ENCODE results near the gene DDAH1.

Gene DDAH1

GRCh38 chr1:85334962-85335361, 130.0 kb downstream of the DDAH1 start:
- Histone ChIP-seq H3F3A (ENCODE audit: low read depth) (no peaks in the 10 kb centered on the region), H3K9me2 (replicated peaks; ENCODE audit: low read depth, low read length) (no peaks in the 10 kb centered on the region), H3K9me3 (ENCODE audit: insufficient read depth, low read depth, low read length) (no peaks in the 10 kb centered on the region; the same call in 1 of the 2 replicates), H3K4me2 (ENCODE audit: low read depth, low read length, poor library complexity, severe bottlenecking) (peak overlapping the region; percentile 34), H3K4me1 (ENCODE audit: insufficient read depth, low read length, poor library complexity, severe bottlenecking) (peaks cover 12% of the 10 kb centered on the region), H3K79me2 (ENCODE audit: insufficient read depth, low read length) (no peaks in the 10 kb centered on the region), H3K9ac (ENCODE audit: low read depth, low read length, poor library complexity, severe bottlenecking) (no peak overlapping the region), H3K27me3 (ENCODE audit: insufficient read depth, low read length, poor library complexity, severe bottlenecking) (no peaks in the 10 kb centered on the region), H2AFZ (ENCODE audit: low read length) (no peak overlapping the region), H3K36me3 (ENCODE audit: insufficient read depth, low read length) (no peaks in the 10 kb centered on the region), H3K4me3 (ENCODE audit: low read length, poor library complexity, severe bottlenecking) (no peak overlapping the region), H4K20me1 (ENCODE audit: insufficient read depth, low read length, poor library complexity, severe bottlenecking) (no peaks in the 10 kb centered on the region)
- TF ChIP-seq CTCF (conservative IDR thresholded peaks at IDR 0.05; ENCODE audit: low read length): no peak
- no peak for TF ChIP-seq EZH2phosphoT487 (IDR thresholded peaks at IDR 0.05; ENCODE audit: borderline replicate concordance)

DNA sequence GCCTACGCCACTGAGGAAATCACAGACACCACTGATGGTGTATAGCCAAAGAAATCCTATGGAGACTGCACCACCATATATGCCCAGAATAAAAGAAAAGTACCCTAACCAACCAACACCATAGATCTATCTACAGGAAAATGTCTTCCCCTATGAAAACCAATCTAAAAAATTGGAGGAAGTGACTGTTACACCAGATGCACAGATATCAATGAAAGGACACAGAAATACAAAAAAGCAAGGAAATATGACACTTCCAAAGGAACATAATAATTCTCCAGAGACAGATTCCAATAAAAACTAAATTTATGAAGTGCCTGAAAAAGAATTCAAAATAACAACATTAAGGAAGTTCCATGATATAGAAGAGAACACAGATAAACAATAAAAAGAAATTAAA, 131.8 kb downstream of the DDAH1 start:
- Histone ChIP-seq H3K36me3 (ENCODE audit: insufficient read depth, low read length) (no peaks in the 10 kb centered on the region), H3K9me3 (ENCODE audit: insufficient read depth, low read depth, low read length) (no peaks in the 10 kb centered on the region; the same call in 1 of the 2 replicates), H3K4me2 (ENCODE audit: low read depth, low read length, poor library complexity, severe bottlenecking) (no peak overlapping the region), H3K27me3 (ENCODE audit: insufficient read depth, low read length, poor library complexity, severe bottlenecking) (no peaks in the 10 kb centered on the region), H3K9me2 (replicated peaks; ENCODE audit: low read depth, low read length) (no peaks in the 10 kb centered on the region), H4K20me1 (ENCODE audit: insufficient read depth, low read length, poor library complexity, severe bottlenecking) (no peaks in the 10 kb centered on the region), H2AFZ (ENCODE audit: low read length) (no peak overlapping the region), H3K4me1 (ENCODE audit: insufficient read depth, low read length, poor library complexity, severe bottlenecking) (peaks cover 12% of the 10 kb centered on the region), H3K9ac (ENCODE audit: low read depth, low read length, poor library complexity, severe bottlenecking) (no peak overlapping the region), H3F3A (ENCODE audit: low read depth) (no peaks in the 10 kb centered on the region), H3K79me2 (ENCODE audit: insufficient read depth, low read length) (no peaks in the 10 kb centered on the region), H3K4me3 (ENCODE audit: low read length, poor library complexity, severe bottlenecking) (no peak overlapping the region)
- TF ChIP-seq CTCF (conservative IDR thresholded peaks at IDR 0.05; ENCODE audit: low read length): no peak

- Histone ChIP-seq H3F3A (ENCODE audit: low read depth) (no peaks in the 10 kb centered on the region), H4K20me1 (ENCODE audit: insufficient read depth, low read length, poor library complexity, severe bottlenecking) (no peaks in the 10 kb centered on the region), H3K79me2 (ENCODE audit: insufficient read depth, low read length) (no peaks in the 10 kb centered on the region), H3K4me1 (ENCODE audit: insufficient read depth, low read length, poor library complexity, severe bottlenecking) (peaks cover 12% of the 10 kb centered on the region), H3K4me2 (ENCODE audit: low read depth, low read length, poor library complexity, severe bottlenecking) (no peak overlapping the region), H2AFZ (ENCODE audit: low read length) (no peak overlapping the region), H3K36me3 (ENCODE audit: insufficient read depth, low read length) (no peaks in the 10 kb centered on the region), H3K4me3 (ENCODE audit: low read length, poor library complexity, severe bottlenecking) (no peak overlapping the region), H3K9me3 (ENCODE audit: insufficient read depth, low read depth, low read length) (no peaks in the 10 kb centered on the region; the same call in 1 of the 2 replicates), H3K9ac (ENCODE audit: low read depth, low read length, poor library complexity, severe bottlenecking) (no peak overlapping the region), H3K27me3 (ENCODE audit: insufficient read depth, low read length, poor library complexity, severe bottlenecking) (no peaks in the 10 kb centered on the region), H3K9me2 (replicated peaks; ENCODE audit: low read depth, low read length) (no peaks in the 10 kb centered on the region)
- TF ChIP-seq EZH2phosphoT487 (IDR thresholded peaks at IDR 0.05; ENCODE audit: borderline replicate concordance) (no peak), CTCF (conservative IDR thresholded peaks at IDR 0.05; ENCODE audit: low read length) (no peak)
Measured at GRCh38 chr1:85332575-85332974, 132.4 kb downstream of the DDAH1 start.
